Bronchial epithelial cell (primary cell): Measurements from ENCODE around the gene LELP1. TPM values are rescaled to one million over a fixed set of nuclear protein-coding genes. Genes with fewer than 3 reads are reported as not detected.

Experiments used
- DNase-seq: peaks from one replicate; pipeline ENCODE4 v3.0.0-alpha.2; 2010; ENCODE audit warnings: low read depth
- FAIRE-seq: peaks from 2 replicates; lab custom pipeline; 2011; peaks lifted over from hg19 to GRCh38; lab: Jason Lieb, UNC
- H3K27me3 ChIP-seq: 2 replicates; pipeline ENCODE4 v1.5.1; 2011; ENCODE audit warnings: low read length; ENCODE audit not compliant: control insufficient read depth, insufficient read depth
- H3K36me3 ChIP-seq: 2 replicates; pipeline ENCODE4 v1.5.1; 2011; ENCODE audit warnings: low read length; ENCODE audit not compliant: control insufficient read depth, insufficient read depth
- H3K4me3 ChIP-seq: 2 replicates; pipeline ENCODE4 v1.5.1; 2011; ENCODE audit warnings: mild to moderate bottlenecking, low read depth, low read length, control low read depth
- total RNA-seq: library from RNA; depleted of rRNA; stranded (reverse); fragments of >200 nt; gene quantifications from 2 replicates; pipeline ENCODE4 v1.2.1, GENCODE V29; 2014
- TF ChIP-seq, protein P1 (sequence below): IDR thresholded peaks from 2 replicates; pipeline ENCODE4 v1.5.1; 2011; ENCODE audit warnings: mild to moderate bottlenecking, moderate library complexity, low read length, control low read depth, inconsistent platforms; ENCODE audit not compliant: insufficient read depth, severe bottlenecking

Gene LELP1
- total RNA-seq, 1 donor from 2014 or later, result not detected

DNA sequence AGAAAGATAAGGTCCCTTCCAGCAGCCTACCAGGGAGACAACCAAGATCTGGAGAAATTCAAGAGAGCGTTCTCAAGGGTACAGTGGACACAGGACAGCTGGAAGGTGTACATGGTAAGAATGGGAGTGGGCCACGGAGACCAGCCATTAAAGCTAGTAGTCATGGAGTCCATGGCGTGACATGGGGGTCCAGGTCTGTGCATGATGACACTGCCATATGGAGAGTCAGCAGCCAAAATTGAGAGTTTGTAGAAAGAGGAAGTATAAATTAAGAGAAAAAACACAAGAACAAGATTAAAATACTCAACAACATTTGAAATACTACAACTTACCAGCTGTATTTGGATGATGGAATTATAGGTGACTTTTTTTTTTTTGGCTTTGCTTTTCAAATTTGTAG lies 48.3 kb downstream of the LELP1 start:
- TF ChIP-seq, protein P1, sequence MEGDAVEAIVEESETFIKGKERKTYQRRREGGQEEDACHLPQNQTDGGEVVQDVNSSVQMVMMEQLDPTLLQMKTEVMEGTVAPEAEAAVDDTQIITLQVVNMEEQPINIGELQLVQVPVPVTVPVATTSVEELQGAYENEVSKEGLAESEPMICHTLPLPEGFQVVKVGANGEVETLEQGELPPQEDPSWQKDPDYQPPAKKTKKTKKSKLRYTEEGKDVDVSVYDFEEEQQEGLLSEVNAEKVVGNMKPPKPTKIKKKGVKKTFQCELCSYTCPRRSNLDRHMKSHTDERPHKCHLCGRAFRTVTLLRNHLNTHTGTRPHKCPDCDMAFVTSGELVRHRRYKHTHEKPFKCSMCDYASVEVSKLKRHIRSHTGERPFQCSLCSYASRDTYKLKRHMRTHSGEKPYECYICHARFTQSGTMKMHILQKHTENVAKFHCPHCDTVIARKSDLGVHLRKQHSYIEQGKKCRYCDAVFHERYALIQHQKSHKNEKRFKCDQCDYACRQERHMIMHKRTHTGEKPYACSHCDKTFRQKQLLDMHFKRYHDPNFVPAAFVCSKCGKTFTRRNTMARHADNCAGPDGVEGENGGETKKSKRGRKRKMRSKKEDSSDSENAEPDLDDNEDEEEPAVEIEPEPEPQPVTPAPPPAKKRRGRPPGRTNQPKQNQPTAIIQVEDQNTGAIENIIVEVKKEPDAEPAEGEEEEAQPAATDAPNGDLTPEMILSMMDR, result no peak
- FAIRE-seq (no peak), DNase-seq (no peak)
- Histone ChIP-seq H3K36me3 (no peaks in the 10 kb centered on the region), H3K27me3 (peaks cover 5% of the 10 kb centered on the region), H3K4me3 (no peak overlapping the region)

DNA sequence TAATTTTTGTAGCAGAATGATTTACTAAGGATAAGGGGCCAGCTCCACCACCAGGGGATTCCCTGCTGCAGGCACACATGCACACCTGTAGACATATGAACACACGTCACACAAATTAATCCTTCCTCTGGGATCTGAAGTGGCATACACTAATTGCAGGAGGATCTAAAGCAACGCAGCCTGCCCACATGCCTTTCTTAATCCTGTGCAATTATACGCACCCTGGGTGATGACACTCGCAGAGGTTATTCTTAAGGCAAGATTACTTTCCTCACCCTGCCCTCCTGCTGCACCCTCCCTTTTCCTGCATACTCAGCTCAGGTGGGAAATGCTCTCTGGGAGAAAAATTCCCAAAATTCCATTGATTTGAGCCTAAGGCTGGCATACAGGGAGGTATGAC lies 48.8 kb downstream of the LELP1 start:
- FAIRE-seq (no peak), DNase-seq (no peak)
- Histone ChIP-seq H3K36me3 (no peaks in the 10 kb centered on the region), H3K27me3 (peaks cover 4% of the 10 kb centered on the region), H3K4me3 (no peak overlapping the region)
- TF ChIP-seq, protein P1, result no peak

DNA sequence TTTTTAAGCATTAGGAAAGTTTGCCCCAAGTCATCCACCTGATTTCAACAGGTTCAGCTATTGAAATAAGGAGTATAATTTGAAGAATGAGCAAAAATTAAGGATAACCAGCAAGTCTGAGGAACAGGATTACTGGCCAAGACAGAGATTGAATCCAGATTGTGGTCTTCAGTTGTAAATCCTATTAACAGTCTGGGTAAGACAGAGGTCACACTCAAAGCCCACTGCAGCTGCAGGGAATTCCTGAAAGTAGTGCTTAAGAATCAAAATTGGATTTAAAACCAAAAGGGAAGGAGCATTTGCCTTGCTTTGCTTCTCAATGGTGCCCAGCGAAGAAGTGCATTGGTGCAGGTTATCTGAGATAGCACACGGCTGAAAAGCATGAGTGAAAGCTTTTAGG lies 49.8 kb downstream of the LELP1 start:
- DNase-seq, result no peak
- TF ChIP-seq, protein P1, result no peak
- H3K27me3 ChIP-seq, result no peaks in the 10 kb centered on the region
- no peaks in the 10 kb centered on the region for H3K36me3 ChIP-seq
- no peak overlapping the region for H3K4me3 ChIP-seq
- FAIRE-seq, result no peak

DNA sequence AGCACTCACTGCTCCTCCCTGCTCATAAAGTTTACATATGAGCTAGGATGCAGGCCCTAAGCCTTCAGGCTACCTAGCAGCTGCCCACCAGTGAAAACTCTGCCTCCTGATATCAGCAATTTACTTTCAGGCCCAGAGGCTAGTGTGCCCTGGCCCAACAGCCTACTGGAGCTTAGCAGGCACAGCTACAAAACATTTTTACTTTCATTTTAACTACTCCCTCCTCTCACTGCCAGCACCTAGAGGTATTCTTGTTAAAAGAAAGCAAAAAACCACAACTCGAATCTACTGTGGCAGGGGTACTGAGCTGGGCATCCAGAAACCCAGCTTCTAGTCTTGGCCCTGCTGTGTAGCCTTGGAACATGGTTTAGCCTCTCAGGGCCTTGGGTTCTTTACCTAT lies 50.5 kb downstream of the LELP1 start:
- Histone ChIP-seq H3K36me3 (no peaks in the 10 kb centered on the region), H3K4me3 (no peak overlapping the region), H3K27me3 (no peaks in the 10 kb centered on the region)
- DNase-seq, result no peak
- no peak for FAIRE-seq
- TF ChIP-seq, protein P1, result no peak

Other genes starting within 250 kb of the LELP1 start
- not detected in 2 replicates for gene SPRR4, start 232.8 kb upstream of the LELP1 start, total RNA-seq
- gene SPRR1A, start 219.3 kb upstream of the LELP1 start, total RNA-seq, result 41.2 TPM in 1 of 2 replicates, not detected in the other
- 136 and 342 TPM in 2 replicates for gene SPRR3, start 201.7 kb upstream of the LELP1 start, total RNA-seq
- 11.8 and 91.5 TPM in 2 replicates for gene SPRR1B, start 172.2 kb upstream of the LELP1 start, total RNA-seq
- 2.4 and 15.6 TPM in 2 replicates for gene SPRR2D, start 162.3 kb upstream of the LELP1 start, total RNA-seq
- 1.3 and 3.8 TPM in 2 replicates for gene SPRR2A, start 145.9 kb upstream of the LELP1 start, total RNA-seq
- not detected in 2 replicates for gene SPRR2B, start 131.8 kb upstream of the LELP1 start, total RNA-seq
- gene SPRR2E, start 108.9 kb upstream of the LELP1 start, total RNA-seq, result 0.26 and 3.7 TPM in 2 replicates
- not detected in 2 replicates for gene SPRR2F, start 89.9 kb upstream of the LELP1 start, total RNA-seq
- gene SPRR2G, start 52.5 kb upstream of the LELP1 start, total RNA-seq, result not detected in 2 replicates
- gene PRR9, start 14.2 kb downstream of the LELP1 start, total RNA-seq, result not detected in 2 replicates
- not detected in 2 replicates for gene LORICRIN, start 56.3 kb downstream of the LELP1 start, total RNA-seq
- 0.53 and 4.6 TPM in 2 replicates for gene PGLYRP3, start 109.5 kb downstream of the LELP1 start, total RNA-seq
- gene PGLYRP4, start 145.4 kb downstream of the LELP1 start, total RNA-seq, result 2.0 TPM in 1 of 2 replicates, not detected in the other
- 735 and 3,796 TPM in 2 replicates for gene S100A9, start 154.4 kb downstream of the LELP1 start, total RNA-seq
- gene S100A12, start 172.2 kb downstream of the LELP1 start, total RNA-seq, result 5.5 TPM in 1 of 2 replicates, not detected in the other
- 50.0 and 551 TPM in 2 replicates for gene S100A8, start 187.6 kb downstream of the LELP1 start, total RNA-seq
- gene S100A7A, start 213.1 kb downstream of the LELP1 start, total RNA-seq, result not detected in 2 replicates